Caki2 (cell line): Measurements from ENCODE around the gene ADAMTSL4. TPM values are rescaled to one million over a fixed set of nuclear protein-coding genes. Genes with fewer than 3 reads are reported as not detected.

Experiments used
- DNase-seq: peaks from one replicate; pipeline ENCODE4 v3.0.0-alpha.2; 2015; ENCODE audit warnings: low read depth
- in situ Hi-C: cut with HindIII; loops from 2 replicates; pipeline ENCODE4 v1.10.0; 2016; ENCODE audit warnings: low sequenced_read_pairs, low pct_unique_long_range_greater_than_20kb, mixed read lengths
- total RNA-seq: library from RNA; depleted of rRNA; stranded (reverse); fragments of >200 nt; shearing (Covaris generic); gene quantifications from 2 replicates; pipeline ENCODE4 v1.2.3, GENCODE V29; 2014; ENCODE audit warnings: low replicate concordance

ADAMTSL4 gene
- total RNA-seq, 1 experiment from 2014 or later, result 2.7 TPM

GRCh38 chr1:150529017-150529416, 20.2 kb upstream of the ADAMTSL4 start:
- in situ Hi-C loops, result no loop called here
- DNase-seq, result no peak

GRCh38 chr1:150530491-150531159, 18.6 kb upstream of the ADAMTSL4 start:
- no peak for DNase-seq
- in situ Hi-C loops, result no loop called here

- no peak for DNase-seq
- in situ Hi-C loops, result no loop called here
Measured at GRCh38 chr1:150532860-150533259, 16.3 kb upstream of the ADAMTSL4 start.

- in situ Hi-C loops, result no loop called here
Measured at GRCh38 chr1:150534002-150534401, 15.2 kb upstream of the ADAMTSL4 start.

GRCh38 chr1:150535511-150536287, 13.5 kb upstream of the ADAMTSL4 start:
- peak; percentile 86 for DNase-seq
- in situ Hi-C loops, result no loop called here

More at GRCh38 chr1:150534002-150534401, 15.2 kb upstream of the ADAMTSL4 start:
- no peak for DNase-seq

GRCh38 chr1:150536836-150537731, 12.1 kb upstream of the ADAMTSL4 start:
- in situ Hi-C loops, result no loop called here
- DNase-seq, result no peak

GRCh38 chr1:150537732-150538684, 11.2 kb upstream of the ADAMTSL4 start:
- peak; percentile 89 for DNase-seq
- in situ Hi-C loops, result no loop called here

GRCh38 chr1:150543500-150544143, 5.6 kb upstream of the ADAMTSL4 start:
- in situ Hi-C loops, result no loop called here
- DNase-seq, result no peak

- no peak for DNase-seq
- in situ Hi-C loops, result no loop called here
Measured at GRCh38 chr1:150544204-150544603, 5.0 kb upstream of the ADAMTSL4 start.

- DNase-seq, result no peak
- in situ Hi-C loops, result no loop called here
Measured at GRCh38 chr1:150545486-150546032, 3.6 kb upstream of the ADAMTSL4 start.

- in situ Hi-C loops, result no loop called here
Measured at GRCh38 chr1:150546294-150546937, 2.8 kb upstream of the ADAMTSL4 start.

GRCh38 chr1:150548324-150548631, 930 bp upstream of the ADAMTSL4 start:
- DNase-seq, result no peak
- in situ Hi-C loops, result no loop called here

More at GRCh38 chr1:150546294-150546937, 2.8 kb upstream of the ADAMTSL4 start:
- no peak for DNase-seq

- no peak for DNase-seq
- in situ Hi-C loops, result no loop called here
Measured at GRCh38 chr1:150549496-150550221, 451 bp downstream of the ADAMTSL4 start.

- in situ Hi-C loops, result no loop called here
- DNase-seq, result no peak
Measured at GRCh38 chr1:150550222-150551050, 1.2 kb downstream of the ADAMTSL4 start.

GRCh38 chr1:150551051-150551783, 2.0 kb downstream of the ADAMTSL4 start:
- DNase-seq, result no peak
- in situ Hi-C loops, result no loop called here
